K562 (cell line): ENCODE results near the gene MAD1L1. TPM values are rescaled to one million over a fixed set of nuclear protein-coding genes. Genes with fewer than 3 reads are reported as not detected.

Experiments used
- BACH1 ChIP-seq: fragments of 200-800 bp; sonication (Bioruptor generic); IDR thresholded peaks from 2 replicates; pipeline ENCODE4 v1.6.1; 2016; ENCODE audit warnings: missing genetic modification characterization, missing compliant biosample characterization
- CHD1 ChIP-seq: fragments of 200-600 bp; sonication (generic); IDR thresholded peaks from one replicate; pipeline ENCODE4 v1.6.1; 2012; ENCODE audit warnings: mild to moderate bottlenecking, moderate library complexity, low read length, inconsistent platforms
- ETV6 ChIP-seq, 3 experiments: fragments of 150-350 bp in 1 of 3; sonication (generic) in 1 of 3; formaldehyde crosslinking in 1 of 3; IDR thresholded peaks; 2 replicates each; pipeline versions ENCODE4 v1.6.1 to v1.8.0; 2014 to 2022; ENCODE audit warnings: borderline replicate concordance in 2 of 3, low read depth in 2 of 3, antibody characterized with exemption in 1 of 3, low read length in 1 of 3, mild to moderate bottlenecking in 1 of 3, missing genetic modification reagents in 1 of 3
- FOXK1 ChIP-seq: sonication (generic); formaldehyde crosslinking; IDR thresholded peaks from 2 replicates; pipeline ENCODE4 v1.8.0; 2022; ENCODE audit warnings: missing genetic modification reagents, mild to moderate bottlenecking, borderline replicate concordance
- HMG20B ChIP-seq: fragments of 250-450 bp; sonication (Bioruptor Pico); IDR thresholded peaks from 2 replicates; pipeline ENCODE4 v1.5.0; 2021; ENCODE audit warnings: mild to moderate bottlenecking
- MCM5 ChIP-seq: fragments of 450-650 bp; IDR thresholded peaks from 2 replicates; pipeline ENCODE4 v1.6.1; 2016; ENCODE audit warnings: low read depth
- RAD51 ChIP-seq: fragments of 450-650 bp; IDR thresholded peaks from 2 replicates; pipeline ENCODE4 v1.7.1; 2016; ENCODE audit warnings: low read depth, mild to moderate bottlenecking, borderline replicate concordance
- RBFOX2 ChIP-seq: fragments of 200-400 bp; formaldehyde crosslinking; IDR thresholded peaks from 2 replicates; pipeline ENCODE4 v1.6.1; 2017; ENCODE audit warnings: low read depth, mild to moderate bottlenecking, low read length, moderate library complexity
- RBM22 ChIP-seq: fragments of 200-400 bp; formaldehyde crosslinking; IDR thresholded peaks from 2 replicates; pipeline ENCODE4 v1.6.1; 2018; ENCODE audit warnings: low read length, low read depth; ENCODE audit not compliant: poor library complexity, severe bottlenecking
- RBM25 ChIP-seq: fragments of 200-400 bp; formaldehyde crosslinking; IDR thresholded peaks from 2 replicates; pipeline ENCODE4 v1.6.1; 2018; ENCODE audit warnings: low read length, low read depth, moderate library complexity; ENCODE audit not compliant: severe bottlenecking
- SIN3B ChIP-seq: fragments of 450-650 bp; IDR thresholded peaks from 2 replicates; pipeline ENCODE4 v1.6.1; 2017; ENCODE audit warnings: low read depth, mild to moderate bottlenecking, moderate library complexity
- SMAD2 ChIP-seq: fragments of 150-350 bp; IDR thresholded peaks from 2 replicates; pipeline ENCODE4 v1.6.1; 2014; ENCODE audit warnings: low read depth, mild to moderate bottlenecking, low read length
- ZBTB2 ChIP-seq: fragments of 450-650 bp; IDR thresholded peaks from 2 replicates; pipeline ENCODE4 v1.6.1; 2016; ENCODE audit warnings: antibody characterized with exemption
- ZBTB5 ChIP-seq: fragments of 450-650 bp; IDR thresholded peaks from 2 replicates; pipeline ENCODE4 v1.6.1; 2017; ENCODE audit warnings: antibody characterized with exemption
- ZKSCAN8 ChIP-seq: fragments of 200-800 bp; sonication (Bioruptor generic); IDR thresholded peaks from 2 replicates; pipeline ENCODE4 v1.6.1; 2016; ENCODE audit warnings: missing genetic modification characterization, missing compliant biosample characterization
- ZNF696 ChIP-seq: fragments of 250-450 bp; sonication (Bioruptor Pico); conservative IDR thresholded peaks from 2 replicates; pipeline ENCODE4 v1.4.0; 2020; ENCODE audit warnings: mild to moderate bottlenecking, moderate library complexity
- polyA plus RNA-seq, 8 experiments: library from polyadenylated mRNA; depleted of rRNA in 4 of 8; stranded (reverse) in 5 of 8; unstranded in 3 of 8; fragments of >200 nt; fragmentation: Nextera tagmentation in 2 of 8; fragmentation: Illumina TruSeq in 1 of 8; extraction: Ambion mirVana in 2 of 8; extraction: Trizol in 1 of 8; gene quantifications; 2 replicates each; pipeline versions ENCODE4 v1.2.1 to v1.2.3, GENCODE V29; 2011 to 2014; ENCODE audit warnings: inconsistent platforms in 1 of 8, missing spikeins in 1 of 8
- total RNA-seq, 7 experiments: library from RNA; depleted of rRNA in 6 of 7; stranded (reverse); fragments of >200 nt in 6 of 7; fragmentation: Illumina TruSeq in 2 of 7; extraction: Trizol in 2 of 7; gene quantifications; 2 replicates each; pipeline versions ENCODE4 v1.2.1 to v1.2.3, GENCODE V29; 2011 to 2021; ENCODE audit warnings: low replicate concordance in 1 of 7

Gene MAD1L1
- total and polyA plus RNA-seq, 9 of the 15 experiments (the other 6 are each of a cell fraction or from before 2014, with no cell fraction given), result 1.7 to 89.7 (median 18.0) TPM

DNA sequence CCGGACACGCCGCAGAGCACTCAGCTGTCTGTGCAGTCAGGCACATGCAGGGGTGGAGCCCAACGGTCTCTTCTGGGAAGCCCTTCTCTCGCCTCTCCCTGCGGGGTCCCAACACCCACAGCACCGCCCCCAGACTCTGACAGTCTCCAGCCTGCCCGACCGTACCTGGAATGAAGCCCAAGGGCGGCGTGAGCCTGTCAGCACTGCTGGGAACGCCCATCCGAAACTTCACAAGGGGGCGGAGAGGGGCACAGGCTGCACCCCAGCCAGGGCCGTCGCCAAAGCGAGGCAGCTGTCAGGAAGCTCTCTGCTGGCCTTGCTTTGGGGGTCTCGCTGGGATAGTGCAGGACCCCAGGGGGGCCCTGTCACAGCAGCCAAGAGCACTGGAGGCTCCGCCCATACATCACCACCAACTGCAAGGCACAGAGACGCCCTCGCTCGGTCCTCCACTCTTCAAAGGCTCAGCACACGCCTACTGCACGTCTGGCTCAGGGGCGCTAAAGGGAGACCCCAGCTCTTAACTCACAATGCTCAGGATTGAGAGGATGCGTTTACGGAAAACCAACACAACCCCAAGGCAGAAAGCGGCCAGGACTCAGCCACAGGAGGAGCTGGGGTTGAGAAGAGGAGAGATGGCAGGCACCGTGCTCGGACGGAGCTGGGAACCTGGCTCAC lies 30.9 kb downstream of the MAD1L1 start (continued):
- TF ChIP-seq ZBTB5 (no peak), ZKSCAN8 (CRISPR knock-in tag) (no peak), ZNF696 (CRISPR knock-in tag) (no peak), MCM5 (no peak), ETV6 (IDR thresholded peaks at IDR 0.05; ENCODE audit: borderline replicate concordance in 1 of 2, low read depth in 2 of 2, low read length in 1 of 2) (no peak), ETV6 (CRISPR knock-in tag; IDR thresholded peaks at IDR 0.05; ENCODE audit: borderline replicate concordance) (no peak), RBM22 (no peak), SMAD2 (no peak), SIN3B (no peak), HMG20B (CRISPR knock-in tag) (no peak), BACH1 (tag) (no peak), FOXK1 (no peak), RBM25 (no peak), CHD1 (no peak), ZBTB2 (no peak), RAD51 (no peak), RBFOX2 (no peak)
